Esophagus mucosa (tissue), 1 donor: ENCODE measurements around the gene SLC12A4. TPM values are rescaled to one million over a fixed set of nuclear protein-coding genes. Genes with fewer than 3 reads are reported as not detected.

ENCODE experiments used
- ATAC-seq: fragments of 200-7000 bp; cut with Tn5 transposase; one replicate; pipeline ENCODE4 v1.9.1; 2020
- total RNA-seq: library from RNA; stranded (reverse); gene quantifications from one replicate; pipeline ENCODE4 v1.2.4, GENCODE V29; 2023
- donor health status: DM: yes; HTN: yes; CAD: no.

Gene SLC12A4
- total RNA-seq, 1 donor from 2014 or later = 17.5 TPM

DNA sequence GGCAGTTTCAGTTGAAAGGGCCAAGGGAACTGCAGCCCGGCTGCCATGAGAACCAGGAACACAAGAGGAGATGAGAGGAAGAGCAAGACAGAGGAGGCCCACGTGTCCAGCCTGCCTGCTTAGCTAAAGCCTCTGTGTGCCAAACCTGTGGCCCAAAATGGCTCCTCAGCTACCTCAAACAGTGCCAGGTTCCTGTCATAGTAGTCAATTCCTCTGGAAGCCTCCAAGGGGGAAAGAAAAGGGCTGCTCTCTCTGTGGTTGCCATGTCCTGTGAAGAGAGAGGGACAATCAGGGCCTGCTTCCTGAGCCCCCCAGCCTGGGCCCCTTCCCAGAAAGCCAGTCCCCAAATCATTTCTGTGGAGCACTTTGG is 5.2 kb downstream of the SLC12A4 start:
- ATAC-seq = no peak

- no peak for ATAC-seq
These were observed 6.3 kb downstream of the SLC12A4 start for GRCh38 chr16:67962135-67962534.

GRCh38 chr16:67961551-67961957 is 6.9 kb downstream of the SLC12A4 start:
- ATAC-seq = peak; percentile 83

DNA sequence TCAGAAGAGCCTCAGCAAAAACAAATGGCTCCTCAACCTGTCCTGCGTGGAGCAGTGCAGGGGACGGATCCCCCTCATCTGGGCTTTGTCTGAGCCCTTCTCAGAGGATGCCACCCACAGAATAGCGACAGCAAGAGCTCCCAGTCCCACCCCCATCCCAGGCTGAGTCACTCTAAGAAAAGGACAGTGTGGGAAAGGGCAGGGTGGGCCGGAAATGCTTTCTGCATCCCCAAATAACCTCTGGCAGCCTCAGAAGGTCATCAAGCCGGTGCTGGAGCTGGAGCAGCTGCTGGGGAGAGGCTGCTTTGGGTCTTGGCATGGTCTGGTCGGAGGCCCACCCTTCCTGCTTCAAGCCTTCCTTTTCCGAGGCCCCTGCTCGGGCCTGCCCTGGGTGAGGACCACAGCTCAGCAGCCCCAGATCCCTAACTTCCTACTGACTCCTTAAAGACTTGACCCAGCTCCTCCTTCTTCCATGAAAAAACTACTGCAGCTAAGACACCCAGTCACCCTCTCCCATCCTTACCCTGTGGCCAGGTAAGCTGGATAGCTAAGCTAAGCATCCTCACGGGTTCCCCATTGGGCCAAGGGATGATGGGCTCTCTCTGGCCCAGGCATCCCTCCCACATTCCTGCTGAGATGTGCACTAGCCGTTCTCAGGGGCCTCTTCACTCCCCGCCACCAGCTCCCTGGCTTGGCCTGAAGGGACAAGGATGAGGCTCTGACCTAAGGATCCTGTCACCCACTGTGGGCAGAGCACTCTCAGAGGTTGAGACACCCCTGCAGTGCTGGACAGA is 8.7 kb downstream of the SLC12A4 start:
- ATAC-seq = peak; percentile 6

DNA sequence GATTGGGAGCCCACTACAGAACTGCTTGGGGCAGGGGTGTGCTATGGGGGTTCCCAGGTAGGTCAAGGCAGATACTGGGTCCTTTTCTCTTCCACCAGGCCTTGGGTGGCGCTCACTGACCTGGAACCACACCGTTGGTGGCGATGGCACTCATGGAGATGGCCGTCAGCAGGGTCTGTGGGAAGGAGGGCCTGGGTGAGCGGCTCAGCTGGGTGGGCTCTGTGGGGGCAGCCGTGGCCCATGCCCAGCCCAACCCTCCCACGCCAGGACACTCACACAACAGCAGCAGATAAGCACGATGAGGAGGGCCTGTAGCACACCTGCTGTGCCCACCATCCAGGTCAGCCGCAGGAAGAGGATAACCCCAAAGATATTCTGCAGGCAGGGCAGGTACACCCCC is 10.8 kb downstream of the SLC12A4 start:
- no peak for ATAC-seq

DNA sequence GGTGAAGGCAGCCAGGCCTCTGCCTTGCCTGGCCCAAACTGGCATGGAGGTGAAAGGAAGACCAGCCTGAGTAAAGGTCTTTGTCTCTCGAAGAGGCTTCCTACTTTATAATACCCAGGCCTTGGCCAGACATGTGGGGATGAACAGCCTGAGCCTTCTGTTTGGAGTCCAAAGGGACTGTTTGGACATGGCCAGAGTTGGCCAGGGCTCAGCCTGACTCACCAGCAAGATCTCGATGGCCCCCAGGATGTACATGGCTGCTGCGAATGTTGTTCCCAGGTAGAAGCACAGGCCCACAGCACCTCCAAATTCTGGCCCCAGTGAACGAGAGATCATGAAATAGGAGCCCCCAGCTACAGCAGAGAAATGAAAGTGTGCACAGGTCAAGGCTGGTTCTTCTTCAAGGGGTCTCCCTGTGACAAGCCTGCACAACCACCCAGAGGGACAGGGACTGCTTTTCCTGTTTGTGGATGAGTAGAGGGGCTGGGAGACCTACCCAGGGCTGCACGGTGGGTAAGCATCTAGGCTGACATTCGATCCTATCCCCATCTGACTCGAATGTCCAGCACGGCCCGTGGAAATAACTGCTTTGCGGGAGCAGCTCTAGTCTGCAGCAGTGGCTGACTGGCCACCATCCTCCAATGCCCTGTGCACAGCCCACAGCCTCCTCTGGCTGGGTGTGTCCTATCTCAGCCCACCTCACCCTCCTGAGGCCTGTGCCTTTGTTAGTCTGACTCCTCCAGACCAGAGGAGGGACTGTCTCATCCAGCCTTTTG is 13.8 kb downstream of the SLC12A4 start:
- ATAC-seq = no peak

DNA sequence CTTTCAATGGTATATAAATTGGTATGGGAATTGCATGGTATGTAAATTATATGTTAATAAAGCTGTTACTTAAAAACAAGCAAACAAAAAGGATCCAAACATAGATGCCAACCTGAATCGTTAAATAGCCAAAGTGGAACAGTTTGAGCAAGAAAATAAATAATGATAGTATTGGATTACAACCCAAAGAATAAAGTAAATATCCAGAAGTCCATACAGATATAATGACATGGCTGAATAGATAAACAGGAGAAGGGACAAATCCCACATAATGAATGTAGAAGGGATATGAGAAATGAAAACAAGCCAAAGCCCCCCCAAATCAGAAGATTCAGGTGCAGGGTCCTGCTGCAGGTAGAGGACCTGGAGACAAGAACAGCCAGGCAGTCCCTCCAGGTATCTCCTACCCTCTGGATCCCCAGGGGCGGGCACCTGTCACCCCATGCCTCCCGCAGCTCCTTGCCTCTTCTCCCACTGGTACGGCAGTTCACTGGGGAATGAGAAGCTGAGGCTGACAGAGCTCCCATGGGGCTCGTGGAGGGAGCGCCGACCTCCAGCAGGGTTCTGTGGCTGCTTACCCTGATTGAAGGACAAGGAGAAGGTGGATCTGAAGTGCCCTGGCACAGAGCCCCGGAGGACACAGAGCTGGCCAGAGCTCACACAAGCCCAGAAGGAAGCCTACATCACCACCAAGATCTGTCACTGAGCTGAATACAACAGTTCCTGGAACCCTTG is 14.6 kb downstream of the SLC12A4 start:
- ATAC-seq = no peak

GRCh38 chr16:67951485-67951884 is 17.0 kb downstream of the SLC12A4 start:
- no peak for ATAC-seq

DNA sequence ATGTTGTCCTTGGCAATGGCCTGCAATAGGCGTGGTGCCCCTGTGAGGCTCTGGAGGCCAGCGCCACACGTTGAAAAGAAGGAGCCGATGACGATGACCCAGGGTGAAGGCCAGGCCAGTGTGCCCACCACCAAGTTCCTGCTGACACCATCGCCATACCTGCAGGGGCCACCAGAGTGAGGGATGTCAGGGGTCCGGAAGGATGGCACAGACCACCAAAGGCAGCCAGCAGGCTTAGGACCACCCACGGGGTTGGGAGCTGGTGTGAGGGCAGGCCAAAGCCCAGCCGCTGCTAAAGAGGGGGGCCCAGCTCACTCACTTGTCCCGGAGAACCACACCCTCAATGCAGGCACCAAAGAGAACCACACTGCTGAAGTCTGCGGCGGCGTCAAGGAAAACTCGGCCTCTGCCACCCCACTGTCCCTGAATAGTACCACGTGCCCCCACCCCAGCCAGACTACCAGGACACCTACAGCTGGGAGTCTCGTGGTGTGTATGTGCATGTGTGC is 18.0 kb downstream of the SLC12A4 start:
- no peak for ATAC-seq

DNA sequence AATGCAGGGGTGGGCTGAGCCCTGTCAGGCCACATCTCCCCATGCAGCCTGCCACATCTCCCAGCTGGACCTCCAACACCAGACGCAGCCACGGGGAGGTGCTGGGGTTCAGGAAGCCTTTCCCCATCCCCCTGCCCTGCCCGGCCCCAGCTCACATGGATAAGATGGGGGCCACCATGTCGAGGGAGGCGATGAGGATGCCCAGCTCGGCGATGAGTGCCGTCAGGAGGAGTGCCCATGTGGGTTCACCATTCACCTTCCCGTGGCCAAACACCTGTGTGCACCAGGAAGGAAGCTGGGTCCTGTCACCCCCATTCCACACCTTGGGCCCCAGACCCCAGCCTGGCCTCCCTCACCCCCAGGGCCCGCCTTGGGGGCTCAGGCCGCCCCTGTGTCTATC is 18.8 kb downstream of the SLC12A4 start:
- no peak for ATAC-seq

DNA sequence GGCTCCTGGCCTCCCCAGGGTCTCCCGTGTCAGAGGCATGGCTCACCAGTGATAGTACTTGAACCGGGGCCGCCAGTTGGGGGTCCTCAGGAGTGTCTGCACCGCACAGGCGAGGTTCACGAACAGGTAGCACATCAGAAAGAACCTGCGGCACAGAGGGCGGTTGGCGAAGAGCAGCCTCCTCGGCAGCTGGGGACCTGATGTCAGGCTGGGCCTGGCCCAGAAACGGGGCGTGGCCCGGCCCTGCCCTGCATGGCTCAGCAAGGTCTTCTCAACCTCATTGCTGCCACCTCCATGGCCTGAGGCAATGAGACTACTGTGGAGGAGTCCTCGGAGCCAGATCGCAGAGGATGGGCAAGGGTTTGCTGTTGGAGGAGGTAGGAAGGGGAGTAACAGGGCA is 20.4 kb downstream of the SLC12A4 start:
- ATAC-seq = peak; percentile 76

DNA sequence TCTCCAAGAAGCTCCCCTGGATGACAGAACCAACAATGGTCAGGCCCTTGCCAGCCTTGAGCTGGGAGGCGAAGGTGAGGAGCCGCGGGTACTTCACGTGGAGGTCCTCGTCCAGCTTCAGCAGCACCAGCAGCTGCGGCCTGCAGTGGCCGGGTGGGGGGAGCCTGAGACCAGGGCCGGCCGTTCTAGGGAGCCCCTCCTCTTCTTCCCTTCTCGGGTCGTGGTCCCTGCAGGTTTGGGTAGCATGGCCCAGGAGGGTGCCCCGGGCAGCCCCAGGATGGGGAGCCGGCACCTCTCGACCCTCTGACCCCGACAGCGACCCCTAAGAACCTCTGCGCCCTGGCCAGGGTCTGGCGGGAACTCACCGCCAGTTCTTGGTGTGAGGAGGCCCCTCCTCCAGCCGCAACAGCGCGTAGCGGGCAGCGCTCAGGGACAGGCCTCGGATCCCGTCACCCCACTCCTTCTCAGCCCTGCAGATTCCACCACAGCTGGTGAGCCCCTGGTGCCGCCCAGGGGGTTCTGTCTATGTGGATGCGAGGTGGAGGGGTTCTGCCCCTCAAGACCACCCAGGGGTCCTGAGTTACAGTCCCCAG is 21.4 kb downstream of the SLC12A4 start:
- ATAC-seq = no peak

DNA sequence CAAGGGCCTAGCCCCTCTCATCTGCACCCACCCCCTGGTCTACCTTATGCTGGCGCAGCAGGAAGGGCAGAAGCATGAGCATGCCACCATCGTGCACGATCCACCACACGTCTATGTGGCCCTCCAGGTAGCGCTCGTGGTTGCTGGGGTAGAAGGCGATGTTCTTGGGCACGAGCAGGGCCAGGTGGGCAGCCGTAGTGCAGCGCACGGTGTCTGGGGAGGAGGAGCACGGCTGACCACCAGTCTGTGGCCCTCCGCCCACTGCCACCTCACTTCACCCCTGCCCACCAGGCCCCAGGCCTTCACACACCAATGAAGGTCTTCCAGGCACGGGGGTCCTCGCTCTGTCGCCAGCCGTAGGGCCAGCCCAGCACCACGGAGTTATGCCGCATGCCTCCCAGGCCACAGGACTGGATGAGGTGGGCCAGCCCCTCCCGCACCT is 22.3 kb downstream of the SLC12A4 start:
- no peak for ATAC-seq

- no peak for ATAC-seq
These were observed 23.0 kb downstream of the SLC12A4 start for GRCh38 chr16:67945392-67945933.

GRCh38 chr16:67944690-67945391 is 23.6 kb downstream of the SLC12A4 start:
- no peak for ATAC-seq

GRCh38 chr16:67943619-67944504 is 24.6 kb downstream of the SLC12A4 start, which contains the start of gene LCAT:
TSS of gene LCAT (minus strand) at chr16:67944120. CDS start at chr16:67944101, 19 bp downstream.
- ATAC-seq = no peak

DNA sequence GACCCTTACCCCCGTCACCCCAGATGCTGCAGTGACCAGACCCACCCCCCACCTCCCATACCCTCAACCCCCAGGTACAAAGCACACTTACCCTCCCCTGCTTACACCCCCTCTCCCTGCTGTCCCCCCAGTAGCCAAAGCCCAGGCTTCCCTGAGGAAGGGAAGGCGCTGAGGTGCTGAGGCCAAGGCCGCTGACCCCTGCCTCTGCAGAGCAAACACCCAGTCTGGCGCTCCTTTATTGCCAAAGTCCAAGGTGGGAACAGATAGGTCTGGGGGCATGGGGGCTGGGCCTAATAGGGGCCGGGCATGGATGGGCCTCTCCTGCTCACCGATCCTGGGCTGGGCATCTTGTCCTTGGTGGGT is 25.2 kb downstream of the SLC12A4 start:
- ATAC-seq = no peak

DNA sequence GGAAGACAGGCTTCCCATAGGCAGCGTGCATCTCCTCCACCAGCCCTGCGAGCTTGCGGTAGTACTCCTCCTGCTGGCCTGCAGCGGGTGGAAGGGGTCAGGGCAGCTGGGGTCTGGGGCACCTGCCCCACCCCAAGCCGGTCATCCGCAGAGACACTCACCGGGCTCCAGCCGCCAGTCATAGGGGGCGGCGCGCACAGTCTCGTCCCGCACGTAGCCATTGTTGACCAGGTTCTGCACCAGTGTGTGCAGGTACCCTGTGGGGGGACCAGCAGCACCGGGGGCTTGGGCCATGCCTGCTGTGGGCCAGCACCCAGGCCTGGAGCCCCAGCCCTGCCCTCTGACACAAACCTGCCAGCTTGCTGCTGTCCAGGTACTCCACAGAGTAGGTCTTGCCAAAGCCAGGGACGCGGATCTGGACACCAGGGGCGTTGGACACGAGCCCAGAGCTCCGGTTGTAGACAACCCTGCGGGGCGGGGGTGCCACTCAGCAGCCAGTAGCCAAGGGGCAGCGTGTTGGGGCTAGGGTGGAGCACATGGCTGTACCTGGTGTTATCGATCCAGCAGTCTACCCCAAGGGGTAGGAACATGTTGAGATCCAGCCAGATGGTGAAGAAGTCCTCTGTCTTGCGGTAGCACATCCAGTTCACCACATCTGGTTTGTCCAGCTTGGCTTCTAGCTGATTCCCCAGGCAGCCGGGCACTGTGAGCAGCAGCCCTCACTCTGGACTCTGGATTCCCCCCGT is 25.8 kb downstream of the SLC12A4 start:
- no peak for ATAC-seq

DNA sequence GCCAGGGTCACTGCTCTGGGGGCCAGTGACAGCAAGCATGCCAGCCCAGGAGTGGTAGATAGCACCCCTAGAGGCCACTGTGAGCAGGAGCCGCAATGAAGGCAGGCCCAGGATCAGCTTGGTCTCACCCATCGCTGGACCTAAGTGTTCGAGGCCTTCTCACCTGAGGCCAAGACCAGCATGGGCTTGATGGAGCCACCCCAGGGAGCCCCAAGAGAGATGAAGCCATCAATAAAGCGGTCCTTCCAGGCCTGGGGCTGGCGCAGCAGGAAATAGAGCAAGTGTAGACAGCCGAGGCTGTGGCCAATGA is 26.3 kb downstream of the SLC12A4 start:
- ATAC-seq = peak; percentile 42
